Parathyroid adenoma (tissue), 2 donors: ENCODE measurements around the gene CALY.

Source experiments
- H2AFZ ChIP-seq: fragments of 300-600 bp; sonication (generic); one replicate; pipeline ENCODE4 v1.7.0; 2017; ENCODE audit warnings: antibody characterized with exemption, mild to moderate bottlenecking
- H3K27ac ChIP-seq: fragments of 300-600 bp; sonication (generic); one replicate; pipeline ENCODE4 v1.7.0; 2017
- H3K27me3 ChIP-seq: fragments of 300-600 bp; sonication (generic); one replicate; pipeline ENCODE4 v1.7.0; 2017; ENCODE audit warnings: low read length; ENCODE audit not compliant: control insufficient read depth, insufficient read depth
- H3K36me3 ChIP-seq: fragments of 300-600 bp; sonication (generic); one replicate; pipeline ENCODE4 v1.7.0; 2017; ENCODE audit warnings: low read length; ENCODE audit not compliant: control insufficient read depth, insufficient read depth
- H3K4me1 ChIP-seq: fragments of 300-600 bp; sonication (generic); one replicate; pipeline ENCODE4 v1.7.0; 2017; ENCODE audit warnings: control low read depth
- H3K4me2 ChIP-seq: fragments of 300-600 bp; sonication (generic); one replicate; pipeline ENCODE4 v1.7.0; 2017; ENCODE audit warnings: low read length
- H3K4me3 ChIP-seq: fragments of 300-600 bp; sonication (generic); one replicate; pipeline ENCODE4 v1.7.0; 2017; ENCODE audit warnings: low read depth, low read length
- H3K79me2 ChIP-seq: fragments of 300-600 bp; sonication (generic); one replicate; pipeline ENCODE4 v1.7.0; 2017; ENCODE audit warnings: control low read depth
- H3K9ac ChIP-seq: fragments of 300-600 bp; sonication (generic); one replicate; pipeline ENCODE4 v1.7.0; 2017; ENCODE audit warnings: mild to moderate bottlenecking
- H3K9me3 ChIP-seq: fragments of 300-600 bp; sonication (generic); one replicate; pipeline ENCODE4 v1.7.0; 2017; ENCODE audit warnings: low read length; ENCODE audit not compliant: control insufficient read depth
- CTCF ChIP-seq: fragments of 300-600 bp; sonication (generic); IDR thresholded peaks from one replicate; pipeline ENCODE4 v1.7.0; 2017; ENCODE audit warnings: antibody characterized with exemption, mild to moderate bottlenecking
- donor health status: primary hyperparathyroidism.

The CALY gene

GRCh38 chr10:133353202-133353959, 16.7 kb upstream of the CALY start:
- Histone ChIP-seq H3K4me3 (no peak overlapping the region), H3K27me3 (no peaks in the 10 kb centered on the region), H3K9ac (no peak overlapping the region), H3K36me3 (no peaks in the 10 kb centered on the region), H3K27ac (no peak overlapping the region), H3K4me1 (no peaks in the 10 kb centered on the region), H3K79me2 (no peaks in the 10 kb centered on the region), H3K9me3 (no peaks in the 10 kb centered on the region), H2AFZ (no peak overlapping the region), H3K4me2 (no peak overlapping the region)
- no peak for TF ChIP-seq CTCF

GRCh38 chr10:133351408-133352318, 15.0 kb upstream of the CALY start:
- Histone ChIP-seq H3K4me3 (no peak overlapping the region), H3K9me3 (no peaks in the 10 kb centered on the region), H3K36me3 (no peaks in the 10 kb centered on the region), H3K27ac (no peak overlapping the region), H3K4me2 (no peak overlapping the region), H3K79me2 (no peaks in the 10 kb centered on the region), H3K9ac (no peak overlapping the region), H2AFZ (no peak overlapping the region), H3K27me3 (no peaks in the 10 kb centered on the region), H3K4me1 (no peaks in the 10 kb centered on the region)
- no peak for TF ChIP-seq CTCF

GRCh38 chr10:133350950-133351329, 14.2 kb upstream of the CALY start:
- H3K4me3 ChIP-seq: no peak overlapping the region
- no peak overlapping the region for H3K27ac ChIP-seq
- H3K4me1 ChIP-seq: no peaks in the 10 kb centered on the region
- H3K27me3 ChIP-seq: no peaks in the 10 kb centered on the region
- no peaks in the 10 kb centered on the region for H3K9me3 ChIP-seq
- no peak overlapping the region for H2AFZ ChIP-seq
- H3K9ac ChIP-seq: no peak overlapping the region
- TF ChIP-seq CTCF: no peak
- H3K36me3 ChIP-seq: no peaks in the 10 kb centered on the region
- H3K4me2 ChIP-seq: no peak overlapping the region
- H3K79me2 ChIP-seq: no peaks in the 10 kb centered on the region

GRCh38 chr10:133350283-133350949, 13.7 kb upstream of the CALY start:
- no peaks in the 10 kb centered on the region for H3K36me3 ChIP-seq
- no peaks in the 10 kb centered on the region for H3K4me1 ChIP-seq
- H2AFZ ChIP-seq: no peak overlapping the region
- H3K27me3 ChIP-seq: no peaks in the 10 kb centered on the region
- H3K9ac ChIP-seq: no peak overlapping the region
- H3K9me3 ChIP-seq: no peaks in the 10 kb centered on the region
- no peak overlapping the region for H3K27ac ChIP-seq
- no peaks in the 10 kb centered on the region for H3K79me2 ChIP-seq
- TF ChIP-seq CTCF: no peak
- no peak overlapping the region for H3K4me2 ChIP-seq
- H3K4me3 ChIP-seq: no peak overlapping the region
